Limb (tissue), 2 donors: ENCODE results near the gene AKNAD1.

Experiments used
- DNase-seq, 2 donors: peaks; one replicate each; pipeline ENCODE4 v3.0.0-alpha.2; 2016; ENCODE audit errors: extremely low spot score in 2 of 2

Gene AKNAD1

DNA sequence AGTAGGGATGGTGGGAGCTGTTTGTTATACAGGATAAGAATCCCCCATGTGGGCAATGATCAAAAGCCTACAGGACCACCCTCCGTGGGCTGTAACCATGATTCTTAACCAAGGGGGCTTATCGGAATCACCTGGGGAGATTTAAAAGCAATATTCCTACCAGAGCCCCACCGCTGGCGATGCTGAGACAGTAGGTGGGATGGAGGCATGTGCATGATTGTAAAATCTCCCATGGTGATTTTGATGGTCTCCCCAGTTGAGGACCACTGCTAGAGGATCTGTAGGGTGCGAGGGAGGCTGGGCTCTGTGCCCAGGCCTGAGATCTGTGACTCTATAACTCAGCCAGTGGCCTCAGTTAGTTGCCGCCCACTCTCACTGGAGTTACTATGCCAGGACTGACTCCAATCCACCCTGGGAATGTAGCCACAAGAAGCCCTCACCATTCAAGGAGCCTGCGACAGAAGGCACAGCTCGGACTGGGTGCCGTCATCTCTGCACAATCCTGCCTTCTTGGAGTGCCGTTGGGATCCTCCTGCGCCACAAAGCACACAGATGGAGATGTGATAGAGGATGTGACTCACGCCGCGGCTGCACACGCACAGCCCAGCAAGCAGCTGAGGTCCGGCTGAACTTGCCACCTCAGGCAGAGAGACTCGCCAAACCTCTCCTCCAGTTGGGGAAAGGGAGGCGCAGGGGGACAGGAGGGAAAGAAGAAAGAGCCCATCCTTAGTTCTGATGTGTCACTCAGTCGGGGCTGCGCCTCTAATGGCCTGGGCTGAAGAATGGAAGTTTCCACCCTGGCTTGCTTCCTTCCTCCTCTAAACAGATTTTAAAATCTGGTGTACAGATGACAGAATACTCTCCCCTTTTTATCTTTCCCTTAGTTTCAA is 26.5 kb downstream of the AKNAD1 start:
- DNase-seq: no peak

DNA sequence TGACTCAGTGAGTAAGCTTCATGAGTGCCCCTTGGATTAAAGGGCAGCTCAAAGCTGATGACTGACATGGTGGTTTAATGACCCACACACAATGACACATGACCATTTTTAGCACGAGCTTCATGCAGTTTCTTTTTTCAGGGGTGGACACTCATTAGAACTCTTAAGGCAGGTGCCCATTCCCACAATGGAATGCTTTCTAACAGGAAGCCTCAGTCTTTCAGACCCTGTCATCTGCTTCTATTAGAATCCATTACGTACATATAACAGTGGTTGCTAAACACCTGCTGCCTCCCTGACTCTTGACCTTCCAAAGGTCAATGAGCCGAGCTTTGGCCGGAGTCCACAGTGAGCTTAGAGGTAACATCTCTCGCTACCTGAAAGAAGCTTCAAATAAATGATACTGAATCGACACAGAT is 27.4 kb downstream of the AKNAD1 start:
- DNase-seq: no peak

DNA sequence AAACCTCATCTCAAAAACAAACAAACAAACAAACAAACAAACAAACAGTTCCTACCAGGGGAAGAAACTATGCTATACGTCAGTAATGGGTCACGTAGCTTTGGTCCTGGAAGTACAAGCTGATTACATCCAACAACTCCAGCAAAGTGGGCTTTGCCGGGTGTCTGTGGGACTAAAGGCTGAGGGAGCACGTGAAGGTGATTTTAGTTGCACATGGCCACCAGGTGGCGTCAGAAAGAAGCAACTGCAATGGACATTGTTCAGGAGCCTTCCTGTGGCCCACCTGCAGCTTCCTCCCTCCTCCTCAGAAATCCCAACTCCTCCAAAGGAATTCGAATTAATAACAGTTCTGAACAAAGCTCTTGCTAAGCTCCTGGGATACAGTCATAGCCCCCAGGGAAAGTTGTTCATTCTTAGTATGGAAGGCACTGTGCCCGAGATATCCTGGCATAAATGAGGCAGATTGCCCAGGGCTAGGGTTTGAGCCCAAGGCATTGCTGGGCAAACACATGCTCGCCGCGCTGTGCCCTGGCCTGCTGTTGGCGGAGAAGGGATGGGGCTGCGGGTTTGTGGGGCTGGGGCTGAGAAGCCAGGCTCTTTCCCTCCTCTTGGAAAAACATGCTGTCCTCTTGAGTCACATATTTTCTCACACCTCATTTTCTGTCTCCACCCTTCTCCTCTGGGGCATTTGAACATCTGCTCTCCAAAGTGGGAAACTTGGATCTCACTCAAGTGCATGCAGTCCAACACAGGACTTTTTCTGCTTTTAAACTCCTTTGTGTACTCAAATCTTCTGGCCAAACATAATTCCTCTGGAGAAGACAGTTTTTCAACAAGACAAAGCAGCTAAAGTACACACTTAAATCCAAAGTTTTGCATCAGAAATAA is 28.6 kb downstream of the AKNAD1 start:
- peak; percentile 82 to 86 for DNase-seq

DNA sequence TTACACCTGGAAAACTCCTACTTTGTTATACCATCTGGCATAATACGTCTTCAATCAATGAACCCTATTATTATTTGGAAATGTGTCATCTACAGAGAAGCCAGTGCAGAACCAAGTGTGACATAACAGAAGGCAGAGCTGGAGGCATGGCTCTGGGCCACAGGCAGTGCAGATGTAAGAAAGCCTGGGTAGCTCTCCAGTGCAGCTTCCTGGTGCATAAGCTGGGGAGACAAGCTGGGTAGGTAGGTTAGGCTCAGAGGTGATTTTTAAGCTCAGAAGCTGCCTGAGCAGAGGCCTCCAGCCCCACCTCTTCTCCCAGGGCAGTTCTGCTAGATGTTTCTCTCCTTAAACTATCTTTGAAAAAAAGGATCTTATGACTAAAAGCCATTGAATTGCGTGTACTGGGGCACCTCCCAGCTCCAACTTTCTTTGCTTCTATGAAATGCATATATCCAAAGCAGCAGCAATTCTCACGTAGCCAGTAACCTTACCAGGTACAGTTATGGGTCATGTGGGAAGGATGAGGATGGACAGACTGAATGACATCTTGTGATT is 30.7 kb downstream of the AKNAD1 start:
- DNase-seq: no peak

DNA sequence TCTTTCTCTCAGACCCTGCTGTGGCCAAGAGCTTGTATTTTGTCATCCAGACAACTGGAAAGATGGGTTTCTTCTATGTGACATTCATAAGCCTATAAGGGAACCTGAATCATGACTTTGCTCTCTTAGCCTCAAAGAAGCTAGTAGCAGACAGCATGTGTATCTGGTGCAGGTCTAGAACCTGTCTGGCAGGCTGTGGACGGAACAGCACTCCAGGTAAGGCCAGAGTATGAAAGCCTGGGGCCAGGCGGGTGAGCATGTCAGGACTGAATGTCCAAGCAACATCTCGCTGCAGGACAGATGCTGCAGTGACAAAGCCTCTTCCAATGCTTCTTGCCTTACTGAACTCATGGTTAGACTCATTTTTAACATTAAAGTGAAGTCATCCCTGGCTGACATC is 32.8 kb downstream of the AKNAD1 start:
- no peak for DNase-seq

DNA sequence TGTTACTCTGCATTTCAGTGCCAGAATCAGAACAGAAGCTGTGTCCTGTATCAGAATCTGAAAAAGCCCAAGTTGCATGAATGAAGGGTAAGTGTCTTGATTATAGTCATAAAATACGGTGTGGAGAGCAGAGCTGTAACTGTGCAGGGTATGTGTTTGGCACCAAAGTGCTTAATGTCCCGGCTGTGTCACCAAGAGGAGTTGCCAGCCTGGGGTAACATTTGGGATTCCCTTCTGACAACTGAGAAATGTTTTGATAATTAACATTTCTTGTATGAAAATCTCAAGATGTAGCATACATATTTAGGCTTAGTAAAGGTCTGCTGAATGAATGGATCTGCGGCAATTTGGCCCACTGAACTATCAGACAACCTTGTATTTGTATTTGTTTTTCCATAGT is 33.3 kb downstream of the AKNAD1 start:
- no peak for DNase-seq

GRCh38 chr1:108819878-108820277 is 37.0 kb downstream of the AKNAD1 start:
- DNase-seq: no peak

DNA sequence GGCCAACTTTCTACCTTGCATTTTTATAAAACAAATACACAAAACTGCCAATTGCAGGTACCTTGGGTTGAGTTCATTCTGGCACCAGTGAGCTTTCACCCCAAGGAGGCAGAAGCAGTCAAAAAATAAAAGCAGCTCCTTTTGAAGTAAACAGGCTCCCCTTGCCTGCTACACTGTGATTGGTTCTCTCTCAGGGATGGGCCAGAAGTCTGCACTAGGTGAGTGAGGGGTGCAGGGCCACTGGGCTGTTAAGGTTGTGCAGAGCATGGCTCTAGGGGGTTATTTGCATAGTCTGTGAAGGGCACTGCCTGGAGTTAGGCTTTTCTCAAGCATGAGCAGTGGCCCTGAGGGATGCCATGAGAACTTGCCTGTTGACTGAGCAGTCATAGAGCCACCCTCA is 39.1 kb downstream of the AKNAD1 start:
- DNase-seq: no peak

DNA sequence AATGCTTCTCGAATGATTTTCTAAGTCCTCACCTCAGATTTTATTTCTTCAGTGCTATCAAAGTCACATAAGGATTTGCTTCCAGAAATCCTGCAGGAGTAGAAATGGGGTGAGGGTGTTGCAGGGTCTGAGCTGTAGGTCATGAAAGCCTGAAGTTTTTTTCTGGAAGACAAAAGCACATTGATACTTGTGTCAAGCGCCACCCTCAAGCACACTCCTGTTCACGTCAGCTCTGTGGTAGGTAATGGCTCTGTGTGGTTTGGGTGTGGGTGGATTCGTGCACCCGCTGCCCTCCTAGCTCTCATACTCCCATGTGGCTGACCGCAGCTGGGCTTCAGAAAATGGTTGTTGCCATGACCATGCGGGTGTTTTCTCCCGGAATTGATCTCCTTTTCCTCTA is 39.9 kb downstream of the AKNAD1 start:
- peak; percentile 64 to 66 for DNase-seq

GRCh38 chr1:108816049-108816893 is 40.6 kb downstream of the AKNAD1 start:
- DNase-seq: peak; percentile 84 to 97

DNA sequence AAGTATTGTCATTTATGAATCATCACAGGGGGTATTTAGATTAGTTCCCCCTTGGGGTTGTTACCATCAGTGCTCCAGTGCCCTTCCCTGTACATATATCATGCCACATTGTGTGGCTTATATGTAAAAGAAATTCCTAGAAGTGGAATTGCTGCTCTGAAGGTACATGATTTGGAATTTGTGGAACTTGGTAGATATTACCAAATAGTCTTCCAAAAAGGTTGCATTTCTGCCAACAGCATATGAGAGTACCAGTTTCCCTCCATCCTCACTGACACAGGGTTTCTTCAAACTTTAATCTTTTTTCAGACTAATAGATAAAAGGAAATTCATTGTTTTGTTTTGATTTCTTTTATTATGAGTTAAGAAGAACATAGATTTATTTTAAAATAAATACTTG is 41.3 kb downstream of the AKNAD1 start:
- no peak for DNase-seq

- DNase-seq: peak in 1 of 2 donors; percentile 64
These were observed 42.4 kb downstream of the AKNAD1 start for GRCh38 chr1:108814343-108815125.

- no peak for DNase-seq
These were observed 43.6 kb downstream of the AKNAD1 start for GRCh38 chr1:108813326-108813725.

DNA sequence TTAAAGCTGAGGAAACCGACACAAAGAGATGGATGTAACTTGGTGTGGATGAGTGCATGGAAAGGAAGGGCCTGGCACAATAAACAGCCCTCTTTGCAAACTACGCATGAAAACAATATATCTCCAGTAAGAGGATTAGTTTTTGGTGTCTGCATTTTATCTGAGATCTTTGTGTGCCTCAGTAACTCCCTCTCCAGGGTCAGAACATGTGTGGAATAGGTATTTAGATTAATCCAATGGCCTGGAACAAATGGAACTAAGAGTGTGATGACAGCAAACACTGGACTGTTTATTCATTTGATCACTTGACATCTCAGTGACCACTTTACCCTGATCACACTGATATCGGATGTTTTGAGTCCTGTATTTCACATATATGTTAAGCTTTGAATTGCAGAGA is 45.3 kb downstream of the AKNAD1 start:
- no peak for DNase-seq

GRCh38 chr1:108808438-108808837 is 48.5 kb downstream of the AKNAD1 start:
- DNase-seq: no peak

DNA sequence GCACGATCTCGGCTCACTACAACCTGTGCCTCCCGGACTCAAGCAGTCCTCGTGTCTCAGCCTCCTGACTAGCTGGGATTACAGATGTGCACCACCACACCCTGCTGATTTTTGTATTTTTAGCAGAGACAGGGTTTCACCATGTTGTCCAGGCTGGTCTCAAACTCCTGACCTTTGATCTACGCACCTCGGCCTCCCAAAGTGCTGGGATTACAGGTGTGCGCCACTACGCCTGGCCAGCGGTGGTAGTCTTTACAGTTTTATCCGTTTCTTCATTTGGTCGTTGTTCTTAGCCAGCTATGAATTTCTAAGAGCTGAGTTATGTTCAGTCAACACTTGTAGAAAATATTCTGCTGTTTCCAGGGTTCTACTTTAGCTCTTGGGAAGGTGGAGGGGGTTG is 53.3 kb downstream of the AKNAD1 start:
- no peak for DNase-seq

GRCh38 chr1:108801101-108801500 is 55.8 kb downstream of the AKNAD1 start:
- no peak for DNase-seq

GRCh38 chr1:108799001-108799400 is 57.9 kb downstream of the AKNAD1 start:
- DNase-seq: no peak

- no peak for DNase-seq
These were observed 64.5 kb downstream of the AKNAD1 start for GRCh38 chr1:108792420-108792819.

- DNase-seq: no peak
These were observed 65.1 kb downstream of the AKNAD1 start for GRCh38 chr1:108791790-108792189.
